ENCODE measurements around the gene GMNC.

The GMNC gene

GRCh38 chr3:190811775-190812480 is 50.6 kb downstream of the GMNC start:
- no peak overlapping the region for H3K27ac ChIP-seq (ENCODE audit: low read depth, low read length)
- no peak overlapping the region for H3K4me3 ChIP-seq (ENCODE audit: low read depth in 1 of 5, low read length in 5 of 5)
- no peaks in the 10 kb centered on the region for H3K27me3 ChIP-seq (ENCODE audit: control insufficient read depth in 5 of 5, insufficient read depth in 4 of 5, low read length in 5 of 5)
- no peaks in the 10 kb centered on the region for H3K36me3 ChIP-seq (ENCODE audit: control insufficient read depth in 5 of 5, insufficient read depth in 5 of 5, low read length in 5 of 5)
- no peaks in the 10 kb centered on the region for H3K9me3 ChIP-seq (ENCODE audit: control insufficient read depth in 5 of 5, low read length in 5 of 5)
- H3K4me1 ChIP-seq (ENCODE audit: control insufficient read depth in 5 of 5, insufficient read depth in 5 of 5, low read length in 5 of 5): no peaks in the 10 kb centered on the region
- no peak overlapping the region for H3K9ac ChIP-seq (ENCODE audit: low read length in 5 of 5)

DNA sequence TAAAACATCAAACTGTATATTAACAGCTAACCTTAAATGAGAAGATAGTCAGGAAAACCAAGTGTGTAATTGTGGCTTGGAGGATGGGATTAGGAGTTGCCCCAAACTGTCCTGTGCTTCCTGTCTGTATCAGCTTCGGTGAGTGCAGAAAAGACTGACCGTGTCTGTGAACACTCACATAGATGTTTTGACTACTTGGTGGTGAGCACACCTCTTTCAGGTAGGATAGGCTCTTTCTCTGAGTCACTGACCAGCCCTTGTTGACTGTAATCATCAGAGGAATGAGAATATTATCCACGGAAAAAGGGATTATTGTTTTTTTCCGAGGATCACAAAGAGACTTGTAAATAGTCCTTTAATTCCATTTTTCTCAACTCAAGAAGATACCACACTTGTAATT is 51.5 kb downstream of the GMNC start:
- H3K27me3 ChIP-seq (ENCODE audit: control insufficient read depth in 5 of 5, insufficient read depth in 4 of 5, low read length in 5 of 5): no peaks in the 10 kb centered on the region
- no peaks in the 10 kb centered on the region for H3K9me3 ChIP-seq (ENCODE audit: control insufficient read depth in 5 of 5, low read length in 5 of 5)
- H3K4me3 ChIP-seq (ENCODE audit: low read depth in 1 of 5, low read length in 5 of 5): no peak overlapping the region
- H3K4me1 ChIP-seq (ENCODE audit: control insufficient read depth in 5 of 5, insufficient read depth in 5 of 5, low read length in 5 of 5): no peaks in the 10 kb centered on the region
- no peak overlapping the region for H3K27ac ChIP-seq (ENCODE audit: low read depth, low read length)
- H3K9ac ChIP-seq (ENCODE audit: low read length in 5 of 5): no peak overlapping the region
- no peaks in the 10 kb centered on the region for H3K36me3 ChIP-seq (ENCODE audit: control insufficient read depth in 5 of 5, insufficient read depth in 5 of 5, low read length in 5 of 5)

DNA sequence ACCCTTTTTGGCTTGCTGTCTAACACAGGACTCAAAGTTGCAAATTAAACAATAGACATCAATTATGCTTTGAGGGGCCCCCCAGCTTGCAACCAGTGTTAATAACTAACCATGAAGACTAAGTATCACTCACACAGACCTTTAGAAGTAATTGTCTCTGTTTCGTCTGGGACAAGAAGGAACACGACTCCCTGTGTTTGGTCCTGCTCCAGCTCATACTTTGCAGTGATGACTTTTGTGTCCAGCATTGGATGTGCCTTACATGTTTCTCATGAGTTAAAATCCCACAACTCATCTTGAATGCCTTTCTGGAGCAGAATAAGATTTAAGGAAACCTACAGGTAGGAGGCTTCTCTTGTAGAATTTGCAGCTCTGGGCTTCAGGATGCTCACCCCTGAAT is 53.1 kb downstream of the GMNC start:
- H3K36me3 ChIP-seq (ENCODE audit: control insufficient read depth in 5 of 5, insufficient read depth in 5 of 5, low read length in 5 of 5): no peaks in the 10 kb centered on the region
- H3K4me3 ChIP-seq (ENCODE audit: low read depth in 1 of 5, low read length in 5 of 5): no peak overlapping the region
- no peak overlapping the region for H3K27ac ChIP-seq (ENCODE audit: low read depth, low read length)
- no peaks in the 10 kb centered on the region for H3K9me3 ChIP-seq (ENCODE audit: control insufficient read depth in 5 of 5, low read length in 5 of 5)
- H3K4me1 ChIP-seq (ENCODE audit: control insufficient read depth in 5 of 5, insufficient read depth in 5 of 5, low read length in 5 of 5): no peaks in the 10 kb centered on the region
- H3K27me3 ChIP-seq (ENCODE audit: control insufficient read depth in 5 of 5, insufficient read depth in 4 of 5, low read length in 5 of 5): no peaks in the 10 kb centered on the region
- no peak overlapping the region for H3K9ac ChIP-seq (ENCODE audit: low read length in 5 of 5)

GRCh38 chr3:190807719-190808375 is 54.6 kb downstream of the GMNC start:
- Histone ChIP-seq H3K27me3 (ENCODE audit: control insufficient read depth in 5 of 5, insufficient read depth in 4 of 5, low read length in 5 of 5) (no peaks in the 10 kb centered on the region), H3K36me3 (ENCODE audit: control insufficient read depth in 5 of 5, insufficient read depth in 5 of 5, low read length in 5 of 5) (no peaks in the 10 kb centered on the region)

More at GRCh38 chr3:190807719-190808375, 54.6 kb downstream of the GMNC start:
- no peaks in the 10 kb centered on the region for H3K4me1 ChIP-seq (ENCODE audit: control insufficient read depth in 5 of 5, insufficient read depth in 5 of 5, low read length in 5 of 5)
- H3K9ac ChIP-seq (ENCODE audit: low read length in 5 of 5): no peak overlapping the region
- H3K9me3 ChIP-seq (ENCODE audit: control insufficient read depth in 5 of 5, low read length in 5 of 5): no peaks in the 10 kb centered on the region
- H3K4me3 ChIP-seq (ENCODE audit: low read depth in 1 of 5, low read length in 5 of 5): no peak overlapping the region
- no peak overlapping the region for H3K27ac ChIP-seq (ENCODE audit: low read depth, low read length)
